Peyer's patch (tissue), 4 donors: Measurements from ENCODE around the gene LBX1.

Source experiments
- POLR2A ChIP-seq, 2 donors: fragments of 450-650 bp; IDR thresholded peaks; one replicate each; pipeline ENCODE4 v1.5.1; 2017; ENCODE audit warnings: antibody characterized with exemption in 2 of 2, mild to moderate bottlenecking in 2 of 2, moderate library complexity in 2 of 2
- TF ChIP-seq, protein P1 (sequence below), 6 experiments: fragments of 450-650 bp in 4 of 6; fragments of 200-600 bp in 2 of 6; sonication (generic) in 1 of 6; IDR thresholded peaks; one replicate each; pipeline ENCODE4 v1.5.1; 2017 to 2019; ENCODE audit warnings: antibody characterized with exemption in 6 of 6, mild to moderate bottlenecking in 3 of 6, moderate library complexity in 1 of 6

DNA sequence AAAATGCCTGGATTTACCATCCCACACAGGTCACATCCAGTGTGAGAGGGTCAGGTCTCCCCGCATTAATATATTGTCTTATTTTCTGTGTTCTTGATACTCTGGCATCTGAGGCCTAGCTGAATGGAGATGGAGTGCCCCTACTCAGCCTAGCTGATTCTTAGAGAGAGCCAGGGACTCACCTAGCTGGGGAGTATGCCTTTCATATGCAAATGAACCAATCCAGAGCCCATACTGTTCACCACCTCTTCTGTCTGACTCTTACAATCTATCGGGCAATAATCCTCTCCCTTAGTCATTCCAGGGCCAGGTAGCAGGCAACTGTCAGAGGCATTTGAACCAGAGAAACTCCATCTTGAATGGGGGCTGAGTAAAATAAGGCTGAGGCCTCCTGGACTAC lies 46.3 kb downstream of the LBX1 start:
- TF ChIP-seq, protein P1, sequence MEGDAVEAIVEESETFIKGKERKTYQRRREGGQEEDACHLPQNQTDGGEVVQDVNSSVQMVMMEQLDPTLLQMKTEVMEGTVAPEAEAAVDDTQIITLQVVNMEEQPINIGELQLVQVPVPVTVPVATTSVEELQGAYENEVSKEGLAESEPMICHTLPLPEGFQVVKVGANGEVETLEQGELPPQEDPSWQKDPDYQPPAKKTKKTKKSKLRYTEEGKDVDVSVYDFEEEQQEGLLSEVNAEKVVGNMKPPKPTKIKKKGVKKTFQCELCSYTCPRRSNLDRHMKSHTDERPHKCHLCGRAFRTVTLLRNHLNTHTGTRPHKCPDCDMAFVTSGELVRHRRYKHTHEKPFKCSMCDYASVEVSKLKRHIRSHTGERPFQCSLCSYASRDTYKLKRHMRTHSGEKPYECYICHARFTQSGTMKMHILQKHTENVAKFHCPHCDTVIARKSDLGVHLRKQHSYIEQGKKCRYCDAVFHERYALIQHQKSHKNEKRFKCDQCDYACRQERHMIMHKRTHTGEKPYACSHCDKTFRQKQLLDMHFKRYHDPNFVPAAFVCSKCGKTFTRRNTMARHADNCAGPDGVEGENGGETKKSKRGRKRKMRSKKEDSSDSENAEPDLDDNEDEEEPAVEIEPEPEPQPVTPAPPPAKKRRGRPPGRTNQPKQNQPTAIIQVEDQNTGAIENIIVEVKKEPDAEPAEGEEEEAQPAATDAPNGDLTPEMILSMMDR (IDR thresholded peaks at IDR 0.05) = no peak
- no peak for TF ChIP-seq POLR2A (IDR thresholded peaks at IDR 0.05)
